Endothelial cell of umbilical vein (primary cell): ENCODE data around the gene FBXO7. TPM values are rescaled to one million over a fixed set of nuclear protein-coding genes. Genes with fewer than 3 reads are reported as not detected.

Source experiments
- BruUV-seq: library from RNA; stranded (reverse); fragments of 400-500 nt; replicated peaks from 2 replicates; lab custom pipeline; 2021; lab: Mats Ljungman, UMichigan
- CTCF ChIA-PET: fragments of 300-600, 350-600 bp; sonication (Branson Sonifier 250); formaldehyde crosslinking; loops from one replicate; lab custom pipeline; 2021; ENCODE audit warnings: antibody characterized with exemption, inconsistent platforms; lab: Charles Lee
- POLR2A ChIA-PET: fragments of 300-600, 350-600 bp; sonication (Branson Sonifier 250); formaldehyde crosslinking; loops from one replicate; lab custom pipeline; 2021; ENCODE audit warnings: antibody characterized with exemption, inconsistent platforms; lab: Charles Lee
- DNase-seq: peaks from one replicate; pipeline ENCODE4 v3.0.0-alpha.2; 2011; ENCODE audit warnings: low read depth, low spot score
- FAIRE-seq: peaks from 2 replicates; lab custom pipeline; 2011; peaks lifted over from hg19 to GRCh38; lab: Jason Lieb, UNC
- H2AFZ ChIP-seq: 2 replicates; pipeline ENCODE4 v1.6.0; 2012; ENCODE audit warnings: low read depth, low read length, control low read depth, inconsistent platforms
- H3K27ac ChIP-seq: 2 replicates; pipeline ENCODE4 v1.5.1; 2011; ENCODE audit warnings: low read depth, mild to moderate bottlenecking, control low read depth, low read length, moderate library complexity; ENCODE audit not compliant: insufficient read depth
- H3K27me3 ChIP-seq, 2 experiments: 2 replicates each; pipeline versions ENCODE4 v1.6.0 to v1.6.1; 2011; ENCODE audit warnings: low read length in 2 of 2, mixed read lengths in 1 of 2; ENCODE audit not compliant: control insufficient read depth in 2 of 2, insufficient read depth in 2 of 2
- H3K36me3 ChIP-seq, 2 experiments: 2 replicates in 1 of 2; 3 replicates in 1 of 2; pipeline ENCODE4 v1.5.1; 2011; ENCODE audit warnings: low read length in 2 of 2, mild to moderate bottlenecking in 1 of 2, moderate library complexity in 1 of 2; ENCODE audit not compliant: control insufficient read depth in 2 of 2, insufficient read depth in 2 of 2; ENCODE audit errors: extremely low read depth in 1 of 2
- H3K4me1 ChIP-seq: 3 replicates; pipeline ENCODE4 v1.5.1; 2011; ENCODE audit warnings: mild to moderate bottlenecking, low read length; ENCODE audit not compliant: control insufficient read depth, insufficient read depth; ENCODE audit errors: extremely low read depth
- H3K4me2 ChIP-seq: 2 replicates; pipeline ENCODE4 v1.6.1; 2011; ENCODE audit warnings: low read length, control low read depth, mixed read lengths; ENCODE audit not compliant: insufficient read depth
- H3K4me3 ChIP-seq, 3 experiments: fragments of 200-600 bp in 1 of 3; sonication (generic), shearing (Covaris generic) in 1 of 3; replicated peaks in 1 of 3; 2 replicates each; pipeline ENCODE4 v1.5.1; 2011 to 2016; ENCODE audit warnings: control low read depth in 3 of 3, low read length in 3 of 3, mild to moderate bottlenecking in 2 of 3, inconsistent platforms in 1 of 3, low read depth in 1 of 3, moderate library complexity in 1 of 3; ENCODE audit not compliant: insufficient read depth in 1 of 3
- H3K79me2 ChIP-seq: 2 replicates; pipeline ENCODE4 v1.6.0; 2012; ENCODE audit warnings: low read length, inconsistent platforms; ENCODE audit not compliant: control insufficient read depth, insufficient read depth
- H3K9ac ChIP-seq: replicated peaks from 2 replicates; pipeline ENCODE3; 2011; ENCODE audit warnings: low read length, control low read depth; ENCODE audit not compliant: insufficient read depth; ENCODE audit errors: extremely low read depth
- H3K9me1 ChIP-seq: replicated peaks from 3 replicates; pipeline ENCODE4 v1.6.0; 2011; ENCODE audit warnings: mild to moderate bottlenecking, low read length; ENCODE audit not compliant: control insufficient read depth, insufficient read depth; ENCODE audit errors: extremely low read depth
- H3K9me3 ChIP-seq: replicated peaks from 2 replicates; pipeline ENCODE4 v1.5.1; 2012; ENCODE audit warnings: low read length, inconsistent platforms; ENCODE audit not compliant: control insufficient read depth, insufficient read depth
- H4K20me1 ChIP-seq: replicated peaks from 2 replicates; pipeline ENCODE3; 2011; ENCODE audit warnings: mild to moderate bottlenecking, low read length; ENCODE audit not compliant: control insufficient read depth, insufficient read depth; ENCODE audit errors: extremely low read depth
- EZH2 ChIP-seq: IDR thresholded peaks from 2 replicates; pipeline ENCODE4 v1.6.1; 2012; ENCODE audit warnings: borderline replicate concordance, low read depth, mild to moderate bottlenecking, moderate library complexity, low read length, inconsistent platforms; ENCODE audit not compliant: severe bottlenecking
- FOS ChIP-seq: IDR thresholded peaks from 2 replicates; pipeline ENCODE4 v1.6.1; 2011; ENCODE audit warnings: mild to moderate bottlenecking, low read length, moderate library complexity, borderline replicate concordance; ENCODE audit not compliant: insufficient read depth
- GATA2 ChIP-seq: IDR thresholded peaks from 2 replicates; pipeline ENCODE4 v1.7.0; 2011; ENCODE audit warnings: low read depth, mild to moderate bottlenecking, moderate library complexity, mixed read lengths, low read length; ENCODE audit not compliant: insufficient read length, insufficient read depth
- JUN ChIP-seq: IDR thresholded peaks from 2 replicates; pipeline ENCODE4 v1.6.1; 2011; ENCODE audit warnings: borderline replicate concordance, low read depth; ENCODE audit not compliant: insufficient read length, insufficient read depth
- MYC ChIP-seq: IDR thresholded peaks from one replicate; pipeline ENCODE4 v1.6.1; 2011; ENCODE audit warnings: mild to moderate bottlenecking, low read depth, low read length
- POLR2A ChIP-seq: IDR thresholded peaks from 2 replicates; pipeline ENCODE4 v1.6.1; 2012; ENCODE audit warnings: low read depth, mild to moderate bottlenecking, control low read depth, low read length
- POLR2AphosphoS5 ChIP-seq: IDR thresholded peaks from 2 replicates; pipeline ENCODE4 v1.6.1; 2012; ENCODE audit warnings: low read depth, mild to moderate bottlenecking, control low read depth, low read length, moderate library complexity; ENCODE audit not compliant: insufficient read depth
- dilution Hi-C: fragments of 300-500 bp; cut with MboI; formaldehyde crosslinking; loops from one replicate; pipeline ENCODE4 v1.15.0; 2019; ENCODE audit warnings: low sequenced_read_pairs; ENCODE audit not compliant: extremely low pct_ligation_motif_present
- intact Hi-C: fragments of 100-400 bp; cut with micrococcal nuclease; formaldehyde crosslinking; loops from one replicate; pipeline ENCODE4 v1.10.0; 2022
- polyA plus RNA-seq, 4 experiments: library from polyadenylated mRNA; depleted of rRNA in 3 of 4; stranded (reverse) in 3 of 4; unstranded in 1 of 4; fragments of >200 nt; gene quantifications; 2 replicates each; pipeline versions ENCODE4 v1.2.1 to v1.2.3, GENCODE V29; 2011 to 2012; ENCODE audit warnings: missing spikeins in 1 of 4
- total RNA-seq: library from RNA; stranded (reverse); gene quantifications from 2 replicates; pipeline ENCODE4 v1.2.3, GENCODE V29; 2021
- TF ChIP-seq, protein P1 (sequence below), 2 donors: IDR thresholded peaks; 1 replicate in 1 of 2; 2 replicates in 1 of 2; pipeline ENCODE4 v1.5.1; 2011; ENCODE audit warnings: low read length in 2 of 2, mild to moderate bottlenecking in 2 of 2, moderate library complexity in 2 of 2, control low read depth in 1 of 2, inconsistent platforms in 1 of 2, low read depth in 1 of 2; ENCODE audit not compliant: insufficient read depth in 1 of 2; ENCODE audit errors: extremely low read depth in 1 of 2
- TF ChIP-seq, protein P2 (sequence below): IDR thresholded peaks from 2 replicates; pipeline ENCODE4 v1.6.1; 2011; ENCODE audit not compliant: insufficient read depth, insufficient read length

Gene FBXO7
- total and polyA plus RNA-seq, 2 donors (not counting 3 experiments of a cell fraction or from before 2014, with no cell fraction given), result 81.1 to 112 TPM

DNA sequence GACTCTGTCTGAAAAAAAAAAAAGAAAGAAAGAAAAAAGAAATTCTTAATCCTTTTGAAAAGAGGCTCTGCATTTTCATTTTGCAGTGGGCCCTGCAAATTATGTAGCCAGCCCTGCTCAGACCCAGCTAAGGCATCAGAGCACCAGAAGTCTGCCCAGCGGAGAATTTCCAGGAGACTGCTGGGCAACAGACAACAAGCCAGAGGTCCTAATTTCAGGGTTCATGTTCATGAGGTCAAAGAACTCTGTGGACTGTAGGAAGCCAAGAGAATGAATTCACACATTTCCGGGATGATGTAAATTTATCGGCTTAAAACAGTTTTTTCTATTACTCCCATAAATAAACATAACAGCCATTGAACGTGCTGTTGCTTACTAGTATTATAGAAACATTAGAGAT lies 47.7 kb upstream of the FBXO7 start:
- H2AFZ ChIP-seq, result no peak overlapping the region
- CTCF ChIA-PET, result no interaction called here

GRCh38 chr22:32430352-32430751 lies 44.3 kb upstream of the FBXO7 start:
- dilution Hi-C loops (no loop called here), intact Hi-C loops (no loop called here)
- Histone ChIP-seq H3K36me3 (no peaks in the 10 kb centered on the region), H3K4me1 (no peaks in the 10 kb centered on the region), H3K4me3 (no peak overlapping the region), H3K9ac (no peak overlapping the region), H2AFZ (no peak overlapping the region), H3K27me3 (no peaks in the 10 kb centered on the region), H3K4me2 (no peak overlapping the region), H3K79me2 (no peaks in the 10 kb centered on the region), H4K20me1 (no peaks in the 10 kb centered on the region), H3K9me3 (no peaks in the 10 kb centered on the region), H3K27ac (no peak overlapping the region), H3K9me1 (no peaks in the 10 kb centered on the region)
- DNase-seq (no peak), FAIRE-seq (no peak)
- BruUV-seq, result no TSS peak
- POLR2A ChIA-PET, result no interaction called here
- CTCF ChIA-PET, result no interaction called here
- TF ChIP-seq EZH2 (no peak), POLR2A (no peak), GATA2 (no peak), MYC (no peak), FOS (no peak), JUN (no peak)
- TF ChIP-seq, protein P1, sequence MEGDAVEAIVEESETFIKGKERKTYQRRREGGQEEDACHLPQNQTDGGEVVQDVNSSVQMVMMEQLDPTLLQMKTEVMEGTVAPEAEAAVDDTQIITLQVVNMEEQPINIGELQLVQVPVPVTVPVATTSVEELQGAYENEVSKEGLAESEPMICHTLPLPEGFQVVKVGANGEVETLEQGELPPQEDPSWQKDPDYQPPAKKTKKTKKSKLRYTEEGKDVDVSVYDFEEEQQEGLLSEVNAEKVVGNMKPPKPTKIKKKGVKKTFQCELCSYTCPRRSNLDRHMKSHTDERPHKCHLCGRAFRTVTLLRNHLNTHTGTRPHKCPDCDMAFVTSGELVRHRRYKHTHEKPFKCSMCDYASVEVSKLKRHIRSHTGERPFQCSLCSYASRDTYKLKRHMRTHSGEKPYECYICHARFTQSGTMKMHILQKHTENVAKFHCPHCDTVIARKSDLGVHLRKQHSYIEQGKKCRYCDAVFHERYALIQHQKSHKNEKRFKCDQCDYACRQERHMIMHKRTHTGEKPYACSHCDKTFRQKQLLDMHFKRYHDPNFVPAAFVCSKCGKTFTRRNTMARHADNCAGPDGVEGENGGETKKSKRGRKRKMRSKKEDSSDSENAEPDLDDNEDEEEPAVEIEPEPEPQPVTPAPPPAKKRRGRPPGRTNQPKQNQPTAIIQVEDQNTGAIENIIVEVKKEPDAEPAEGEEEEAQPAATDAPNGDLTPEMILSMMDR (IDR thresholded peaks at IDR 0.05; ENCODE audit: extremely low read depth in 1 of 2, insufficient read depth in 1 of 2, low read depth in 1 of 2, low read length in 2 of 2), result no peak
- TF ChIP-seq, protein P2, sequence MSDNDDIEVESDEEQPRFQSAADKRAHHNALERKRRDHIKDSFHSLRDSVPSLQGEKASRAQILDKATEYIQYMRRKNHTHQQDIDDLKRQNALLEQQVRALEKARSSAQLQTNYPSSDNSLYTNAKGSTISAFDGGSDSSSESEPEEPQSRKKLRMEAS, result no peak

More for the DNA sequence above, 47.7 kb upstream of the FBXO7 start:
- Histone ChIP-seq H3K36me3 (no peaks in the 10 kb centered on the region), H3K4me2 (no peak overlapping the region), H4K20me1 (no peaks in the 10 kb centered on the region), H3K27ac (no peak overlapping the region), H3K4me3 (no peak overlapping the region), H3K79me2 (no peaks in the 10 kb centered on the region), H3K9me1 (no peaks in the 10 kb centered on the region), H3K27me3 (peaks cover 0 to 3% of the 10 kb centered on the region in 2 experiments), H3K9ac (no peak overlapping the region), H3K4me1 (no peaks in the 10 kb centered on the region), H3K9me3 (no peaks in the 10 kb centered on the region)
- TF ChIP-seq JUN (no peak), FOS (no peak), MYC (no peak), GATA2 (no peak), POLR2AphosphoS5 (no peak), POLR2A (no peak)
- no peak for FAIRE-seq
- intact Hi-C loops, result no loop called here
- BruUV-seq, result no TSS peak
- no peak for DNase-seq
- POLR2A ChIA-PET, result no interaction called here
- dilution Hi-C loops, result no loop called here
